H9 (cell line): ENCODE results near the gene FUT9. TPM values are rescaled to one million over a fixed set of nuclear protein-coding genes. Genes with fewer than 3 reads are reported as not detected.

Experiments used
- DNase-seq: peaks from one replicate; pipeline ENCODE4 v3.0.0-alpha.2; 2017
- H2AFZ ChIP-seq: one replicate; pipeline ENCODE4 v1.6.1; 2013; ENCODE audit warnings: mild to moderate bottlenecking, low read length, control low read depth, moderate library complexity
- H2AK5ac ChIP-seq: 2 replicates; pipeline ENCODE4 v1.6.1; 2013; ENCODE audit warnings: low read length, control low read depth, mixed read lengths; ENCODE audit not compliant: insufficient read length
- H2BK120ac ChIP-seq: one replicate; pipeline ENCODE4 v1.6.1; 2013; ENCODE audit warnings: low read depth, mild to moderate bottlenecking, low read length, control low read depth, inconsistent platforms; ENCODE audit not compliant: poor library complexity, severe bottlenecking
- H2BK12ac ChIP-seq: 2 replicates; pipeline ENCODE4 v1.6.1; 2013; ENCODE audit warnings: low read length, control low read depth, mixed read lengths, low read depth; ENCODE audit not compliant: insufficient read length
- H2BK15ac ChIP-seq: 2 replicates; pipeline ENCODE4 v1.6.1; 2013; ENCODE audit warnings: low read depth, low read length, control low read depth
- H2BK20ac ChIP-seq: one replicate; pipeline ENCODE4 v1.6.1; 2013; ENCODE audit warnings: low read depth, mild to moderate bottlenecking, low read length, control low read depth, inconsistent platforms; ENCODE audit not compliant: poor library complexity, severe bottlenecking
- H2BK5ac ChIP-seq: 2 replicates; pipeline ENCODE4 v1.6.1; 2013; ENCODE audit warnings: low read length, control low read depth, mixed read lengths; ENCODE audit not compliant: insufficient read length
- H3K14ac ChIP-seq: 2 replicates; pipeline ENCODE4 v1.6.1; 2013; ENCODE audit warnings: low read length, control low read depth; ENCODE audit not compliant: insufficient read depth
- H3K18ac ChIP-seq: 2 replicates; pipeline ENCODE4 v1.6.1; 2013; ENCODE audit warnings: low read depth, mild to moderate bottlenecking, mixed read lengths, low read length, control low read depth; ENCODE audit not compliant: insufficient read length
- H3K23ac ChIP-seq: 2 replicates; pipeline ENCODE4 v1.6.1; 2013; ENCODE audit warnings: low read length, control low read depth, mixed read lengths, low read depth; ENCODE audit not compliant: insufficient read length
- H3K23me2 ChIP-seq: 2 replicates; pipeline ENCODE4 v1.6.1; 2013; ENCODE audit warnings: low read depth, mild to moderate bottlenecking, mixed read lengths, low read length, control low read depth; ENCODE audit not compliant: insufficient read length, poor library complexity, severe bottlenecking
- H3K27ac ChIP-seq: 2 replicates; pipeline ENCODE4 v1.5.1; 2013; ENCODE audit warnings: low read length, control low read depth, mixed read lengths, low read depth; ENCODE audit not compliant: insufficient read length
- H3K27me3 ChIP-seq: 2 replicates; pipeline ENCODE4 v1.6.1; 2013; ENCODE audit warnings: low read length, control low read depth, inconsistent platforms; ENCODE audit not compliant: insufficient read depth
- H3K4ac ChIP-seq: 2 replicates; pipeline ENCODE4 v1.6.1; 2013; ENCODE audit warnings: low read depth, mild to moderate bottlenecking, control low read depth, inconsistent platforms, low read length, moderate library complexity
- H3K4me1 ChIP-seq: 2 replicates; pipeline ENCODE4 v1.6.1; 2013; ENCODE audit warnings: low read length, control low read depth, inconsistent platforms; ENCODE audit not compliant: insufficient read depth
- H3K4me2 ChIP-seq: 2 replicates; pipeline ENCODE4 v1.6.1; 2013; ENCODE audit warnings: low read length, control low read depth, mixed read lengths; ENCODE audit not compliant: insufficient read length, insufficient read depth
- H3K56ac ChIP-seq: 2 replicates; pipeline ENCODE4 v1.6.1; 2013; ENCODE audit warnings: low read depth, mild to moderate bottlenecking, mixed read lengths, low read length, control low read depth; ENCODE audit not compliant: insufficient read length
- H3K79me1 ChIP-seq: 2 replicates; pipeline ENCODE4 v1.6.1; 2013; ENCODE audit warnings: low read depth, mild to moderate bottlenecking, moderate library complexity, low read length, control low read depth, inconsistent platforms; ENCODE audit not compliant: insufficient read depth, poor library complexity, severe bottlenecking
- H3K79me2 ChIP-seq: 2 replicates; pipeline ENCODE4 v1.6.1; 2013; ENCODE audit warnings: low read length, control low read depth, inconsistent platforms; ENCODE audit not compliant: insufficient read depth
- H3K9ac ChIP-seq: 2 replicates; pipeline ENCODE4 v1.6.1; 2013; ENCODE audit warnings: low read length, control low read depth, mixed read lengths; ENCODE audit not compliant: insufficient read length; ENCODE audit errors: extremely low read depth
- H3K9me3 ChIP-seq: one replicate; pipeline ENCODE4 v1.6.1; 2013; ENCODE audit warnings: low read depth, low read length, inconsistent platforms; ENCODE audit not compliant: control insufficient read depth
- H3T11ph ChIP-seq: one replicate; pipeline ENCODE4 v1.6.1; 2013; ENCODE audit warnings: mild to moderate bottlenecking, low read length, control low read depth, inconsistent platforms
- H4K20me1 ChIP-seq: one replicate; pipeline ENCODE4 v1.6.1; 2013; ENCODE audit not compliant: control insufficient read depth, insufficient read length, insufficient read depth
- H4K5ac ChIP-seq: 2 replicates; pipeline ENCODE4 v1.6.1; 2013; ENCODE audit warnings: low read depth, mild to moderate bottlenecking, mixed read lengths, low read length, control low read depth; ENCODE audit not compliant: insufficient read length
- H4K8ac ChIP-seq: replicated peaks from 2 replicates; pipeline ENCODE4 v1.6.1; 2013; ENCODE audit warnings: low read length, control low read depth, mixed read lengths, low read depth; ENCODE audit not compliant: insufficient read length
- H4K91ac ChIP-seq: 2 replicates; pipeline ENCODE4 v1.6.1; 2013; ENCODE audit warnings: low read depth, mild to moderate bottlenecking, moderate library complexity, mixed read lengths, low read length, control low read depth; ENCODE audit not compliant: insufficient read length
- H3K27ac Mint-ChIP-seq, 3 experiments: 2 replicates in 2 of 3; 3 replicates in 1 of 3; pipeline ENCODE4 v1.8.0; 2020 to 2021; ENCODE audit warnings: mixed read lengths in 3 of 3, mild to moderate bottlenecking in 1 of 3, moderate library complexity in 1 of 3
- H3K27me3 Mint-ChIP-seq: 2 replicates; pipeline ENCODE4 v1.8.0; 2021; ENCODE audit warnings: low read depth, mild to moderate bottlenecking, moderate library complexity, mixed read lengths
- H3K36me3 Mint-ChIP-seq, 3 experiments: 2 replicates in 2 of 3; 3 replicates in 1 of 3; pipeline ENCODE4 v1.8.0; 2020 to 2021; ENCODE audit warnings: low read depth in 3 of 3, mixed read lengths in 3 of 3; ENCODE audit not compliant: insufficient read depth in 1 of 3
- H3K4me1 Mint-ChIP-seq, 2 experiments: 2 replicates each; pipeline ENCODE4 v1.8.0; 2020; ENCODE audit warnings: mixed read lengths in 2 of 2
- H3K4me3 Mint-ChIP-seq, 2 experiments: 2 replicates in 1 of 2; 3 replicates in 1 of 2; pipeline ENCODE4 v1.8.0; 2020 to 2021; ENCODE audit warnings: mild to moderate bottlenecking in 2 of 2, mixed read lengths in 2 of 2, moderate library complexity in 1 of 2
- H3K9me3 Mint-ChIP-seq, 2 experiments: 2 replicates in 1 of 2; 3 replicates in 1 of 2; pipeline ENCODE4 v1.8.0; 2020; ENCODE audit warnings: mild to moderate bottlenecking in 2 of 2, mixed read lengths in 2 of 2, moderate library complexity in 1 of 2
- total RNA-seq: library from RNA; stranded (reverse); gene quantifications from 2 replicates; pipeline ENCODE4 v1.2.1, GENCODE V29; 2021
- TF ChIP-seq, protein P1 (sequence below): fragments of 200-600 bp; sonication (generic); conservative IDR thresholded peaks from 3 replicates; pipeline ENCODE4 v1.8.0; 2021; ENCODE audit warnings: antibody characterized with exemption, mild to moderate bottlenecking

Gene FUT9
- total RNA-seq, 1 experiment from 2014 or later, result 1.6 TPM

DNA sequence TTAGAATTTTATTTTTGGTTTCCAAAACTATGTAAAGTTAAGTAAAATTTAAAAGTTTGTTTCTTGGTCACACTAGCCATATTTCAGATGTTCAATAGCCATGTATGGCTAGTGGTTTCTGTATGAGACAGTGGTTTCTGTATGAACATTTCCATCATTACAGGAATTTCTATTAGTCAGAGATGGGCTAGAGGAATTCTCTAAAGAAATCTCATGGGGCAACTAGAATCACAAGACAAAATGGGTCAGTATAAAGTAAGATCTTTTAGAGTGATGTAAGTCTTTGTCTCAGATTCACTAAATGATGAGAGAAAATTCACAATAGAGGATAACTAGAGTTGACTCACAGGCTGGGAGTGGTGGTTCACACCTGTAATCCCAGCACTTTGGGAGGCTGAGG, 149.0 kb downstream of the FUT9 start:
- H4K91ac ChIP-seq, result no peak overlapping the region
- Mint-ChIP-seq H3K4me1 (peaks cover 35 to 40% of the 10 kb centered on the region in 2 experiments), H3K9me3 (no peaks in the 10 kb centered on the region), H3K27ac (peak overlapping the region in 1 of 3 experiments; percentile 59; a peak in 2 of 7 replicates), H3K36me3 (peaks cover 0 to 10% (median 7%) of the 10 kb centered on the region in 3 experiments; a peak in 4 of 7 replicates), H3K27me3 (no peaks in the 10 kb centered on the region), H3K4me3 (no peak overlapping the region)
- no peak overlapping the region for H4K8ac ChIP-seq
- no peak overlapping the region for H3T11ph ChIP-seq
- H4K20me1 ChIP-seq, result no peaks in the 10 kb centered on the region
- no peak overlapping the region for H4K5ac ChIP-seq
- no peak overlapping the region for H2BK15ac ChIP-seq
- H3K4ac ChIP-seq, result no peak overlapping the region
- H3K9me3 ChIP-seq, result no peaks in the 10 kb centered on the region
- no peak overlapping the region for H2AFZ ChIP-seq
- no peaks in the 10 kb centered on the region for H3K79me1 ChIP-seq
- H3K23me2 ChIP-seq, result no peaks in the 10 kb centered on the region
- no peak overlapping the region for H2BK5ac ChIP-seq
- no peak for DNase-seq
- no peak overlapping the region for H2AK5ac ChIP-seq
- H3K23ac ChIP-seq, result no peak overlapping the region
- peaks cover 2% of the 10 kb centered on the region; the same call in 1 of the 2 replicates for H3K4me1 ChIP-seq
- no peak overlapping the region for H2BK120ac ChIP-seq
- H3K56ac ChIP-seq, result no peak overlapping the region
- H3K27me3 ChIP-seq, result no peaks in the 10 kb centered on the region
- no peak overlapping the region for H2BK20ac ChIP-seq
- H2BK12ac ChIP-seq, result no peak overlapping the region
- no peak overlapping the region for H3K18ac ChIP-seq
- H3K27ac ChIP-seq, result no peak overlapping the region
- H3K4me2 ChIP-seq, result no peak overlapping the region
- no peaks in the 10 kb centered on the region for H3K79me2 ChIP-seq
- H3K9ac ChIP-seq, result no peak overlapping the region
- TF ChIP-seq, protein P1, sequence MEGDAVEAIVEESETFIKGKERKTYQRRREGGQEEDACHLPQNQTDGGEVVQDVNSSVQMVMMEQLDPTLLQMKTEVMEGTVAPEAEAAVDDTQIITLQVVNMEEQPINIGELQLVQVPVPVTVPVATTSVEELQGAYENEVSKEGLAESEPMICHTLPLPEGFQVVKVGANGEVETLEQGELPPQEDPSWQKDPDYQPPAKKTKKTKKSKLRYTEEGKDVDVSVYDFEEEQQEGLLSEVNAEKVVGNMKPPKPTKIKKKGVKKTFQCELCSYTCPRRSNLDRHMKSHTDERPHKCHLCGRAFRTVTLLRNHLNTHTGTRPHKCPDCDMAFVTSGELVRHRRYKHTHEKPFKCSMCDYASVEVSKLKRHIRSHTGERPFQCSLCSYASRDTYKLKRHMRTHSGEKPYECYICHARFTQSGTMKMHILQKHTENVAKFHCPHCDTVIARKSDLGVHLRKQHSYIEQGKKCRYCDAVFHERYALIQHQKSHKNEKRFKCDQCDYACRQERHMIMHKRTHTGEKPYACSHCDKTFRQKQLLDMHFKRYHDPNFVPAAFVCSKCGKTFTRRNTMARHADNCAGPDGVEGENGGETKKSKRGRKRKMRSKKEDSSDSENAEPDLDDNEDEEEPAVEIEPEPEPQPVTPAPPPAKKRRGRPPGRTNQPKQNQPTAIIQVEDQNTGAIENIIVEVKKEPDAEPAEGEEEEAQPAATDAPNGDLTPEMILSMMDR, result no peak
- no peak overlapping the region for H3K14ac ChIP-seq
